ENCODE data around the gene GFOD2.

GFOD2 gene

DNA sequence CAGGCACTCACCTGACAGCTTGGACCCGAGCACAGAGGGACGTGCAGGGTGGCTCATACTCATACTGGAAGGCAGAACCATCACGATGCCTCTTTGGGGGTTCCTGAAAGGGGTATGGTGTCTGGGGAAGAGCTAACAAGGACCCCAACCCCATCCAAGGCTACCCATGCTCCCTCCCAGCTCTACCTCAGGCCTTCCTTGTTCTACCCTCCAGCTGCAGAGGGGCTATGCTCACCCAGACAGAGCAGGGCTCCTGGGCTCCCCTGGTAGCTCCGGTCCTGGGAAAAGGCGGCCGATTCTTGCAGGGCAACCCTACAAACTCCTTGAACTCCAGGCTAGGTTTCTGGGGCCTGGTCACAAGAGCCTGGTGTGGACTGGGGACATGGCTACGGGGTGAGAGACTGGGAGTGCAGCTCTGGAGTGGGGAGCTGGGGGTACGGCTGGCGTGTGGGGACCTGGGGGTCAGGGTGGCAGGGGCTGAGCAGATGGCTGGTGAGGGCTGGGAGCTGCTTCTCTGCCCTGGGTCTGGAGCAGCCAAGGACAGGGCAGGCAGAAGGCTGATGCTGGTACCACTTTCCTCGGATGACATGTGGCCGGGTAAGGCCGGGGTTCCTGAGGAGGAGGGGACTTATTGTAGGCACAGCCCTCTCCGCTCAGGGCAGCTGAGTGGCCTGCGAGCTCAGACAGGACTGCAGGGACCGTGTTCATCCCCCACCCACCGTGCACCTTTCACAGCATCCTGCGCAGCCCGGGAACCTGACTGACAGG lies 61.2 kb downstream of the GFOD2 start:
- DNase-seq (ENCODE audit: low read depth) = no peak

- DNase-seq (ENCODE audit: low read depth) = no peak
Observed at GRCh38 chr16:67657017-67657608, 62.0 kb downstream of the GFOD2 start.

GRCh38 chr16:67656344-67657016 lies 62.6 kb downstream of the GFOD2 start:
- no peak for DNase-seq (ENCODE audit: low read depth)

GRCh38 chr16:67655363-67655762 lies 63.8 kb downstream of the GFOD2 start:
- no peak for DNase-seq (ENCODE audit: low read depth)

GRCh38 chr16:67654403-67654911 lies 64.7 kb downstream of the GFOD2 start:
- no peak for DNase-seq (ENCODE audit: low read depth)

- no peak for DNase-seq (ENCODE audit: low read depth)
Observed at GRCh38 chr16:67653789-67654402, 65.2 kb downstream of the GFOD2 start.

GRCh38 chr16:67653128-67653788 lies 65.9 kb downstream of the GFOD2 start:
- no peak for DNase-seq (ENCODE audit: low read depth)

DNA sequence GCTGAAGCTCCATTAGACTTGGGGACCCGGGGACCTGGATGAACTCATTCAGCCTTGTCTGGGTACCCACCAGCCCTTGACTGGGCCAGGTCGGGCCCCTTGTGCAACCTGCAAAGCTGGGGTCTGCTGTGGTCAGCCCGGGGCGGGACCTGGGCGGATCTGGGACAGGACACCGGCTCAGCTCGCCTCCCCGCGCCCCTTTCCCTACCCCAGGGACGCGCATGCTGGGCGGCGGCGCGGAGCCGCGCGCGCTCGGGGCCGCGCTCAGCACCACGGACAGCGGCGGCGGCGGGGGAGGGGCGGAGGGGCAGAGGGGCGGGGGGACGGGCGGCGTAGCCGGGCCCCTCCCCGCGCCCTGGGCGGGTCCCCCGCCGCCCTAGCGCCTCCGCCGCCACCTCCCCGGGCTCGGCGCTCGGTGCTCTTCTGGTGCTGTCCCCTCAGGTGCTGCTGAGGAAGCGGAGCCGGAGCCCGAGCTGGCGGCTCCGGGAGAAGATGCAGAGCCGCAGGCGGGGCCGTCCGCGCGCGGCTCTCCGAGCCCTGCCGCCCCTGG lies 66.5 kb downstream of the GFOD2 start:
- DNase-seq (ENCODE audit: low read depth) = no peak

- DNase-seq (ENCODE audit: low read depth) = no peak
Observed at GRCh38 chr16:67651847-67652246, 67.3 kb downstream of the GFOD2 start.

GRCh38 chr16:67651039-67651438 lies 68.1 kb downstream of the GFOD2 start:
- no peak for DNase-seq (ENCODE audit: low read depth)

GRCh38 chr16:67650023-67650422 lies 69.1 kb downstream of the GFOD2 start:
- DNase-seq (ENCODE audit: low read depth) = no peak

- no peak for DNase-seq (ENCODE audit: low read depth)
Observed at GRCh38 chr16:67649494-67649931, 69.6 kb downstream of the GFOD2 start.

GRCh38 chr16:67648764-67649407 lies 70.2 kb downstream of the GFOD2 start:
- no peak for DNase-seq (ENCODE audit: low read depth)

DNA sequence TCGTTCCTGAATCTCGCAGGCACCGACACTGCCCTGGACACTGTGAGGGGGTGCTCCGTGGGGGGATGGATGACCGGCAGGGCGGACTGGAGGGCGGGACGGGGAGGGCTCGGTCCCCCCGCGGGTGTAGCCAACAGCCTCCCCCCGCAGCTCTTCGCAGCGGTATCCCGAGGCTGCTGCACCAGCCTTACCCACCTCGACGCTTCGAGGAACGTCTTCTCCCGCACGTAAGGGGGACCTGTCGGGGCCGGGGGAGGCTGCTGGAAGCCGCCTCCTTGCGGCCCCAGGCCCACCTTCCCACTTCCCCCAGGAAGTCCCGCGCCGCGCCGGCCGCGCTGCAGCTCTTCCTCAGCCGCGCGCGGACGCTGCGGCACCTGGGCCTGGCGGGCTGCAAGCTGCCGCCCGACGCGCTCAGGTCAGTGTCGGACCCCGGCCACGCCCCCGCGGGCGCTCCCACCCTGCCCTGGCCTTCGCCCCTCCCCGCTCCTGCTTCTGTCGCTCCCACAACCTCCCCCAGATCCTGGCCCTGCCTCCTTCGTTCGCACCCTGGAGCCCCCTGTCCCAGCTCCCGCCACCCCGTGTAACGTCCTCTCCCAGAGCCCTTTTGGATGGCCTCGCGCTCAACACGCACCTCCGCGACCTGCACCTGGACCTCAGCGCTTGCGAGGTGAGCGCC lies 70.9 kb downstream of the GFOD2 start:
- no peak for DNase-seq (ENCODE audit: low read depth)

DNA sequence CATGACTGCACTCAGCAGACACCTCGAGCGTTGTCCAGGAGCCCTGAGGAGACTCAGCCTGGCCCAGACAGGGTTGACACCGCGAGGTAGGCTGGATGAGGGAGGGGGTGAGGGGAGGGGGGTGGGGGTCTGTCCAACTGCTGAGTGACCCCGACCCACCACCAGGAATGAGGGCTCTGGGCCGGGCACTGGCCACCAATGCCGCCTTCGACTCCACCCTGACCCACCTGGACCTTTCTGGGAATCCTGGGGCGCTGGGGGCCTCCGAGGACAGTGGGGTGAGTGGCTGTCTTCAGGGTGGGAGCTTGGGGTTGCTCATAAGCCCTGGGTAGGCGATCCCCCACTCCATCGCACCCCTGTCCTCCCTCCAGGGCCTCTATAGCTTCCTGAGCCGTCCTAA lies 71.4 kb downstream of the GFOD2 start:
- no peak for DNase-seq (ENCODE audit: low read depth)

GRCh38 chr16:67647111-67647651 lies 71.9 kb downstream of the GFOD2 start:
- DNase-seq (ENCODE audit: low read depth) = no peak

- no peak for DNase-seq (ENCODE audit: low read depth)
Observed at GRCh38 chr16:67645397-67646121, 73.6 kb downstream of the GFOD2 start.

DNA sequence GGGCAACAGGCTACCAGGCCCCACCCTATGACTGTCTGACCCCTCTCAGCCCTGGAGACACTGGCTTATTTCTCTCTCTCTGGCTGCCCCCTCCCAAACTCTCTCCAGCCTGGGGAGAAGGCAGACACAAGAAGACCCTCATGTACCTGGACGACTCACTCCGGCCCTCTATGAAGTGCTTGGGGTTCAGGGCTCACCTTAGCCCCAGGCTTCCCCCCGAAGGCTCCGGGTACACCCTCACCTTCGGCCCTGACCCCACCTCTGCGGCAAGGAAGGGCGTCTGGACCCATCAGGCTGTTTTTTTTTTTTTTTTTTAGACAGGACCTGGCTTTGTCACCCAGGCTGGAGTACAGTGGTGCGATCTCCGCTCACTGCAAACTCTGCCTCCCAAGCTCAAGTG lies 75.1 kb downstream of the GFOD2 start:
- no peak for DNase-seq (ENCODE audit: low read depth)

Measured in activated T-cell treated with anti-CD3 and anti-CD28 coated beads for 48 hours (primary cell).